Left hindlimb (tissue), 1 donor: ENCODE results near the gene TCERG1L.

Experiments
- DNase-seq: peaks from one replicate; pipeline ENCODE4 v3.0.0-alpha.2; 2018

Gene TCERG1L

GRCh38 chr10:131204406-131205152 lies 106.9 kb downstream of the TCERG1L start:
- DNase-seq: no peak

GRCh38 chr10:131203456-131204357 lies 107.8 kb downstream of the TCERG1L start:
- no peak for DNase-seq

GRCh38 chr10:131202990-131203389 lies 108.5 kb downstream of the TCERG1L start:
- no peak for DNase-seq

DNA sequence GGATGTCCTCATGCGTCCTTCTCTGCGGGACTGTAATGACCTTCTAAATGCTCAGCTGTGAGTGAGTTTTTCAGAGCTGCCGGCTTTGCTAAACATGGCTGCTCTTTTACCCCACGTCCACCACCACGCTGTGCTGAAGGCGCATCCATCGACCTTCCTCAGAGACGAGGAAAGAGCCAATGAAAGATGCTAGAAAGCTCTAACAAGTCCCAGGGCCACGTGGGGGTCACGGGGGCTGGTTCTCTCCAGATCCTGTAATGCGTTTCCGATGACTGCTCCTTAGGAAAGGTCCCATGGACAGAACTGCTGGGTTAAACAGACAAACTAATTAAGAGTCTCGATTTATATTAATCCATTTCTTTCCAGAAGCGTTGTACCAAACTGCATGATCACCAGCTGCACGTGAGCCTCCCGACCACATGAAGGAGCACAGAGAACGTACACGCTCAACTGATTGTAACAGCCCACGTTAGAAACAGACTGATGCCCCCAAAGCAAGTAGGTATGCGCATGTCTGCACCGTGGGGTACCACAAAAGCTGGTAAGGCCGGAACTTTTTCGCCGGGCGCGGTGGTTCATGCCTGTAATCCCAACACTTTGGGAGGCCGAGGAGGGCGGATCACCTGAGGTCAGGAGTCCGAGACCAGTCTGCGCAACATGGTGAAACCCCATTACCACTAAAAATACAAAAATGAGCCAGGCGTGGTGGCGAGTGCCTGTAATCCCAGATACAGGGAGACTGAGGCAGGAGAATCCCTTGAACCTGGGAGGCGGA lies 109.6 kb downstream of the TCERG1L start:
- DNase-seq: no peak

- no peak for DNase-seq
Measured at GRCh38 chr10:131200856-131201470, 110.6 kb downstream of the TCERG1L start.

DNA sequence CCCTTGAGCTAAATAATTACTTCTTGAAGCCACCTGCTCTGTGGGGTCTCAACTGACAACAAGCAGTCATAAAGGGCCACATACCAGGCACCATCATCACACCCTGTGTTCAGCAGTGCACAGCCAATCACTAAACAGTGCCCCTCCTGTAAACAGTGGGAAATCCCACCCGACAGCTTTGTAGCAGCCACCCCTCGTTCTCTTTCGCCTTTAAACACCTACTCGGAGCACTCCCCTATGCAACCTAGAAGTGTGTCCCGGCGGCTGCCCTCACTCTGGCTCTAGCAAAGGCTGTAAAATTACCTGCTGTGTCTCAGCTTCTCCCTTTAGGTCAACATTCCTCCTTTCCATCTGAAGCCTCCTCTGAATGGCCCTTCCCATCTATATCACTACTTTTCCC lies 111.9 kb downstream of the TCERG1L start:
- DNase-seq: no peak

- no peak for DNase-seq
Measured at GRCh38 chr10:131198843-131199242, 112.7 kb downstream of the TCERG1L start.

DNA sequence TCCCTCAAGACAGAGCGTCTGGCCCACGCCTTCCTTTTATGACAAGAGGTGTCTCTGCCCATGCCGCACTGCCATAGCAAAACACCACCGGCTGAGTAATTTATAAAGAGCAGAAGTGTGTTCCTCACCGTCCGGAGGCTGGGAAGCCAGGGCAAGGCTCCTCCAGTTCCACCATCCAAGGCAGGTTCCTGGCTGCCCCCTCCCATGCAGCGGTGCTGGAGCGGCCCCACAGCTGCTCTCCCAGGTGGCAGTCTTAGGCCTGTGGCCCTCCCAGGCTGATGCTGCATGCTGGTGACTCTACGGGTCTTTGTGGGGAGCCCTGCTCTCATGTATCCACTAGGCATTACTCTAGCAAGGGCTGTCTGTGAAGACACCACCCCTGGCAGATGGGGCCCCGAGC lies 113.1 kb downstream of the TCERG1L start:
- no peak for DNase-seq

DNA sequence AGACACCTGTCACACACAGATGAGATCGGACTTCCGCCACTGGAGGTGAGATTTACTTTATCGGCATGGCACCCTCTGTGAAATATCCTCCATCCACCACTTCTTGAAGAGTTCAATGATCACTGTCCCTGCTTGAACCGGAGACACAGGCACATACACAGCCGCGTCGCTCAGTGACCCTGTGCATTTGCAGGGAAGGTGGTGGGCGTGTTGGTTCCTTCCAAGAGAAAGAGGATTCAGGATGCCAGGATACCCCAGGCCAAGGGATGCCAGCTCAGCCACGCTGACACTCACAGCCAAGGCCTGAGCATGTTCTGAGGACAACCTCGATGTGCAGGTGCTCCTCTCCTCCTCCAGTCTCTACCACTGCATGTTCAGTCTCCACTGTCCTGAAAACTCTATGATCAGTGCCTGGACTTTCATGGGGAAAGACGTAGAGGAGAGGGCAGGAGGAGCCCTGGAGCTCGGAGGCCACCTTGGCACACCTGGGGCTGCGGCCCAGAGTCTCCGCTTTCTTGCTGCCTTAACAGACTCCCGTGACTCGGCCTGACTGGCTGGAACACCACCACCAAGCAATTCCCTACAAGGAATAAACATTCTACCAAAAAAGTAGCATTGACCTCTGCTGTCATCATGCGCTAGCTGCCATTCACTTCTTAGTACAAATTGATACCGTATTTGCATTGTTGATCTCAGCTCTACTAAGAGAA lies 115.2 kb downstream of the TCERG1L start:
- DNase-seq: no peak

- no peak for DNase-seq
Measured at GRCh38 chr10:131195558-131196159, 115.9 kb downstream of the TCERG1L start.

- no peak for DNase-seq
Measured at GRCh38 chr10:131195116-131195515, 116.4 kb downstream of the TCERG1L start.

DNA sequence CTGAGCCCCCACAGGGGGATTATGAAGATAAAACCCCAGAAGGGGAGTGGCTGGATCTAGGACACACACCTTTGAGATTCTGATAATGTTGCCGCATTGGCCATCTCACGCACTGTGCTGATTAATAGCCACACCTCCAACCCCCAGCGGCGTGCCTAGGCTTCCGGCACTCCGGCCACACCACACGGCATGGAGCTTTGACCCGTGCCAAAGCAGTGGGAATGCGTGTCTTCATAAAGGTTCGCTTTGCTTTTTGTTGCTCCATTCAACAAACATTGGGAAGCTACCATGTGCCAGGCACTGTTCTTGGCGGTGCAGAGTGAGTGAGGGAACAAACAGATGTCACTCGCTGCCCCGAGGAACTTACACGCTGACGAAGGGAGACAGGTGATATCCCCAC lies 117.6 kb downstream of the TCERG1L start:
- DNase-seq: no peak

- DNase-seq: no peak
Measured at GRCh38 chr10:131188494-131188893, 123.0 kb downstream of the TCERG1L start.

DNA sequence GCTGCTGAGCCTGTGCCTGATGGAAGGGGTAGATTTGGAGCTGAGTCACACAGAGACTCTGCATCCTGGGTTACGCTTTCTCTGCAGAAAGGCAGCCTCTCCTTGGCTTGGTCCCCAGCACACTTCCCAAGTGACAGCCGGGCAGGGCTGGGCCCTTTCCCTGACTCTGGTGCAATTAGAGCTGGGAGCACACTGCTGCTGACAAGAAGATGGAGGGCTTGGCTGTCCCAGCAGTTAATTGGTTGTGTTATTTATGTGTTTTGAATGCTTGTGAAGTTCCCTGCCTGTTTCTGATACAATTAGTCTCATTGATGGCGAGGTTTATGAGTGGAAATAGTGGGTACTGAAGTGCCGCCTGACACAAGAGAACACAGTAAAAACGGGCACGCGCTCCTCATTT lies 123.6 kb downstream of the TCERG1L start:
- DNase-seq: no peak

GRCh38 chr10:131187274-131187673 lies 124.2 kb downstream of the TCERG1L start:
- DNase-seq: no peak

- DNase-seq: no peak
Measured at GRCh38 chr10:131186547-131187253, 124.8 kb downstream of the TCERG1L start.

DNA sequence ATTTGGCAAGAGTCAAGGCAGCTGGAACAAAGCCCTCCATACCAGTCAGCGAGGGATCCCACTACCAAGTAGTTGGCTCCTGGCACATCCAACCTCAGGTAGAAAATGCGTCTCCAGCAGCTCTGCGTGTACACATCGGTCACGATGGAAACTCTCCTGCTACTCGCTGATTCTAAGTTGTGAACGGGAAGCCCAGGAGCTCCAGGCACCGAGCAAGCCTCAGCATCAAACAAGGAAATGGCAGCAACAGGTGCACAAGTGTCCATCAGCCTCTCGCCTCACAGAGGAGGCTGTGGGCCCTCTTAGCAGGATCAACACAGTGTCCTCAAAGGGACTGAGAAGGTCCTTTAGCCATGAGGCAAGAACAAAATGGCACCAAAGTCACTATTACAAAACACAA lies 127.0 kb downstream of the TCERG1L start:
- no peak for DNase-seq

DNA sequence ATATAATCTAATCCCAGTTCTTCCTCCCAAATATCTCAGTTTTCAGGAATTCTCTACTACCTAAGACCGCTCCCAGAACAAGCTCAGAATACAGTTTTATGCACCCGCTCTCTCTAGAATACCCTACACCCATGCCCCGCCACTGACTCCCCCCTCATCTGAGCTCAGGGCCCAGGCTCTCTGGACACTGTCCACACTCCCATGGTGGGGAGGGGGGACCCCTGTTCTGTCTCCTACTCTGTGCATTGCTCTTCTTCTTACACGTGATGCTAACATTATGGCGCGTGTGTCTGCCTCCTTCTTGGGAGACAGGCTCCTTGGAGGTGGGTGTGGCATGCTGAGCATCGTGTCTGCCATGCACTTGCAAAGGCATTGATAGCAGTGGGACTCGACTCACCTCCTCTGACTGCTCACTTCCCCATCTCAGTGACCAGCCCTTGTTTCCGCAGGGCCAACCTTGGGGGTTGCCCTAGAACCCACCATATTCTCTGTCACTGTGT lies 127.9 kb downstream of the TCERG1L start:
- no peak for DNase-seq

DNA sequence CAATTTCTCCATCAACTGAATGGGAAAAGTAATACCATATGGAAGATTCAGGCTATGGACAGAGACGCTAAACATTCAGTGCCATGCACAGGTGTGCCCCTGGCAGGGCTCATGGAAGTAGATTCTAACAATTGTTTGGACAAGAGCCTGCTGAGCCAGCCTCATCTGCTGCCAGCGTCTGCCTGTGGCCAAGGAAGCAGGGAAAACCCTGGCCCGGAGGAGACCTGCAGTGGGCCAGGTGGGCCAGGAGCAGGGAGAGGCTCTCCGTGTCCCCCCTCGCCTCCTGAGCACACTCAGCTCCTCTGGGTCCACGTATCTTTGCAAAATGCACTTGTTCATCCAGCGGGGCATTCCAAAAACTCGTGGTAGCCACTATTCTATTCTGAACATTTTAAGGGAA lies 130.1 kb downstream of the TCERG1L start:
- DNase-seq: no peak

DNA sequence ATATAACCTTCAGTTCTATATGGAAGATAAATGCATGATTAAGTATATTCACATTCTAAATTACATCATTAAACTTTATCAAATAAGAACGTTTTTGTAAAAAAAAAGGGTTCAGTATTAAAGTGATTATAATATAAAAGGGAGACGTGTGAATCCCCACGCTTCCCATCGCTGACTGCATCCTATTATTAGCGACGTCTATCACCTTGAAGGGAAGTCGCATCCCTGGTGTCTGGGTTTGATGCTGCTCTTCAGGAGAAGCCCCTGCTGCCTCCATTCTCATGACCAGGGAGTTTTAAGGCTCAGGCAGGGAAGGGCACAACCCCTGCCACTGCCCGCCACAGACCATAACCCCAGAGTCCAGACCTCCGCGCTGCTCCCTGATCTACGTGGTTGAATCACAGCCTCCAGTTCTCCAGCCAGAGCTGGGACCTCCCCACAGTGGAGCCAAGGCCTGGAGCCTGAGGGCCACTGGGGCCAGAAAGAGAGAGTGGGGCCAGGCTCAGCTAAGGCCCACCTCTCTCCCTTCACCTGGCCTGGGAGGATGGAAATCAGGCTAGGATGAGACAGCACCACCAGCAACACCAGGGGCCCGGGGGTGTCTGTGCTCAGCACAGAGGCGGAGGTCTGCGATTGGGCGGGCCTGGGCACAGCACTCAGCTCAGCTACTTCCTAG lies 130.6 kb downstream of the TCERG1L start:
- no peak for DNase-seq
